Skeletal muscle cell (primary cell): Measurements from ENCODE around the gene RIOX2.
"Not testable (repeated sequence)": the region's sequence is repeated elsewhere in the genome, so short reads cannot be mapped to it uniquely, and the experiment has no call there.

Experiments used
- DNase-seq: peaks from one replicate; pipeline ENCODE4 v3.0.0-alpha.2; 2010; ENCODE audit warnings: low read depth
- H3K4me3 ChIP-seq: 2 replicates; pipeline ENCODE4 v1.5.1; 2011; ENCODE audit warnings: low read depth, mild to moderate bottlenecking, control low read depth, low read length, moderate library complexity

Gene RIOX2

GRCh38 chr3:97971679-97972567 is at the start of gene RIOX2:
Gene RIOX2, minus strand, starts transcription at chr3:97972431. Its CDS starts 4,838 bp downstream, at chr3:97967593.
- H3K4me3 ChIP-seq, result peak within 1 kb of the TSS; percentile 67
- no peak for DNase-seq

GRCh38 chr3:98020412-98020811 is 48.2 kb upstream of the RIOX2 start:
- no peak for DNase-seq
- no peak overlapping the region for H3K4me3 ChIP-seq

- no peak overlapping the region for H3K4me3 ChIP-seq
- DNase-seq, result no peak
Observed at GRCh38 chr3:98018301-98018700, 46.1 kb upstream of the RIOX2 start.

- no peak overlapping the region for H3K4me3 ChIP-seq
Observed at GRCh38 chr3:98014268-98014585, 42.0 kb upstream of the RIOX2 start.

GRCh38 chr3:98013411-98014267 is 41.4 kb upstream of the RIOX2 start:
- no peak overlapping the region for H3K4me3 ChIP-seq
- no peak for DNase-seq

More at GRCh38 chr3:98014268-98014585, 42.0 kb upstream of the RIOX2 start:
- no peak for DNase-seq

- H3K4me3 ChIP-seq, result no peak overlapping the region
- peak; percentile 30 for DNase-seq
Observed at GRCh38 chr3:98012979-98013378, 40.7 kb upstream of the RIOX2 start.

- DNase-seq, H3K4me3 ChIP-seq: not testable (repeated sequence)
Observed at GRCh38 chr3:98010883-98011449, 38.7 kb upstream of the RIOX2 start.

GRCh38 chr3:98010194-98010882 is 38.1 kb upstream of the RIOX2 start:
- DNase-seq, result no peak

GRCh38 chr3:98008855-98009254 is 36.6 kb upstream of the RIOX2 start:
- no peak for DNase-seq
- H3K4me3 ChIP-seq, result no peak overlapping the region

More at GRCh38 chr3:98010194-98010882, 38.1 kb upstream of the RIOX2 start:
- H3K4me3 ChIP-seq, result no peak overlapping the region

GRCh38 chr3:98005438-98005837 is 33.2 kb upstream of the RIOX2 start:
- no peak overlapping the region for H3K4me3 ChIP-seq
- no peak for DNase-seq

- no peak for DNase-seq
- no peak overlapping the region for H3K4me3 ChIP-seq
Observed at GRCh38 chr3:98004721-98005120, 32.5 kb upstream of the RIOX2 start.

GRCh38 chr3:98003306-98003969 is 31.2 kb upstream of the RIOX2 start:
- H3K4me3 ChIP-seq, result no peak overlapping the region
- DNase-seq, result no peak

- DNase-seq, result no peak
- no peak overlapping the region for H3K4me3 ChIP-seq
Observed at GRCh38 chr3:98002717-98003116, 30.5 kb upstream of the RIOX2 start.

- no peak for DNase-seq
- H3K4me3 ChIP-seq, result no peak overlapping the region
Observed at GRCh38 chr3:97999994-98000393, 27.8 kb upstream of the RIOX2 start.

- H3K4me3 ChIP-seq, result no peak overlapping the region
- no peak for DNase-seq
Observed at GRCh38 chr3:97999103-97999502, 26.9 kb upstream of the RIOX2 start.

GRCh38 chr3:97996988-97997387 is 24.8 kb upstream of the RIOX2 start:
- H3K4me3 ChIP-seq, result no peak overlapping the region
- DNase-seq, result no peak

GRCh38 chr3:97994328-97994945 is 22.2 kb upstream of the RIOX2 start:
- no peak overlapping the region for H3K4me3 ChIP-seq
- no peak for DNase-seq

- no peak for DNase-seq
- H3K4me3 ChIP-seq, result no peak overlapping the region
Observed at GRCh38 chr3:97993526-97993925, 21.3 kb upstream of the RIOX2 start.
